IMR-90 (cell line): ENCODE results near the gene CDHR1.

Source experiments
- BHLHE40 ChIP-seq: fragments of 150-350 bp; IDR thresholded peaks from 2 replicates; pipeline ENCODE4 v1.6.1; 2016; ENCODE audit warnings: mild to moderate bottlenecking, low read depth, low read length
- ELK1 ChIP-seq: fragments of 150-350 bp; IDR thresholded peaks from 2 replicates; pipeline ENCODE4 v1.6.1; 2016; ENCODE audit warnings: low read depth, mild to moderate bottlenecking, low read length, moderate library complexity, borderline replicate concordance
- FOS ChIP-seq: fragments of 150-350 bp; IDR thresholded peaks from 2 replicates; pipeline ENCODE4 v1.6.1; 2016; ENCODE audit warnings: low read depth, low read length
- MAFK ChIP-seq: IDR thresholded peaks from 2 replicates; pipeline ENCODE4 v1.6.1; 2012; ENCODE audit warnings: low read depth, low read length, improper control_type of control experiment
- MAZ ChIP-seq: IDR thresholded peaks from 2 replicates; pipeline ENCODE4 v1.6.1; 2012; ENCODE audit warnings: low read depth, mild to moderate bottlenecking, low read length, improper control_type of control experiment, moderate library complexity, borderline replicate concordance
- POLR2A ChIP-seq: IDR thresholded peaks from 2 replicates; pipeline ENCODE4 v1.6.1; 2012; ENCODE audit warnings: mild to moderate bottlenecking, low read depth, low read length
- RAD21 ChIP-seq: IDR thresholded peaks from 2 replicates; pipeline ENCODE4 v1.6.1; 2012; ENCODE audit warnings: low read length, improper control_type of control experiment
- RFX5 ChIP-seq: IDR thresholded peaks from 2 replicates; pipeline ENCODE4 v1.8.0; 2012; ENCODE audit warnings: low read depth, mild to moderate bottlenecking, low read length, moderate library complexity
- SMC3 ChIP-seq: fragments of 150-350 bp; IDR thresholded peaks from 2 replicates; pipeline ENCODE4 v1.6.1; 2016; ENCODE audit warnings: low read depth, mild to moderate bottlenecking, antibody characterized with exemption, low read length, moderate library complexity
- USF2 ChIP-seq: fragments of 150-350 bp; IDR thresholded peaks from 2 replicates; pipeline ENCODE4 v1.6.1; 2017; ENCODE audit warnings: mild to moderate bottlenecking, antibody characterized with exemption, low read length, low read depth
- TF ChIP-seq, protein P1 (sequence below): conservative IDR thresholded peaks from 2 replicates; pipeline ENCODE4 v1.5.1; 2012; ENCODE audit warnings: mild to moderate bottlenecking, low read depth, low read length, improper control_type of control experiment

GRCh38 chr10:84204122-84204521 is 9.8 kb downstream of the CDHR1 start:
- TF ChIP-seq RAD21 (no peak), POLR2A (no peak), ELK1 (no peak), MAFK (no peak), SMC3 (no peak), RFX5 (no peak), BHLHE40 (no peak), MAZ (no peak), FOS (no peak), USF2 (no peak)
- TF ChIP-seq, protein P1, sequence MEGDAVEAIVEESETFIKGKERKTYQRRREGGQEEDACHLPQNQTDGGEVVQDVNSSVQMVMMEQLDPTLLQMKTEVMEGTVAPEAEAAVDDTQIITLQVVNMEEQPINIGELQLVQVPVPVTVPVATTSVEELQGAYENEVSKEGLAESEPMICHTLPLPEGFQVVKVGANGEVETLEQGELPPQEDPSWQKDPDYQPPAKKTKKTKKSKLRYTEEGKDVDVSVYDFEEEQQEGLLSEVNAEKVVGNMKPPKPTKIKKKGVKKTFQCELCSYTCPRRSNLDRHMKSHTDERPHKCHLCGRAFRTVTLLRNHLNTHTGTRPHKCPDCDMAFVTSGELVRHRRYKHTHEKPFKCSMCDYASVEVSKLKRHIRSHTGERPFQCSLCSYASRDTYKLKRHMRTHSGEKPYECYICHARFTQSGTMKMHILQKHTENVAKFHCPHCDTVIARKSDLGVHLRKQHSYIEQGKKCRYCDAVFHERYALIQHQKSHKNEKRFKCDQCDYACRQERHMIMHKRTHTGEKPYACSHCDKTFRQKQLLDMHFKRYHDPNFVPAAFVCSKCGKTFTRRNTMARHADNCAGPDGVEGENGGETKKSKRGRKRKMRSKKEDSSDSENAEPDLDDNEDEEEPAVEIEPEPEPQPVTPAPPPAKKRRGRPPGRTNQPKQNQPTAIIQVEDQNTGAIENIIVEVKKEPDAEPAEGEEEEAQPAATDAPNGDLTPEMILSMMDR = peak; percentile 11; the same call in 1 of the 2 replicates
